Measurements from ENCODE around the gene SLC28A1. TPM values are rescaled to one million over a fixed set of nuclear protein-coding genes. Genes with fewer than 3 reads are reported as not detected.
A peak's percentile ranks its signal among the peaks of the same experiment; 100 is the strongest.

The SLC28A1 gene
- total RNA-seq, 2 donors from 2014 or later, result 0.80 TPM; not detected in 1

GRCh38 chr15:84915606-84915958, 31.1 kb downstream of the SLC28A1 start:
- Histone ChIP-seq H3K9me3 (no peaks in the 10 kb centered on the region), H3K4me1 (peaks cover 9% of the 10 kb centered on the region), H3K27ac (peak overlapping the region; percentile 6), H3K4me3 (no peak overlapping the region), H3K36me3 (no peaks in the 10 kb centered on the region), H3K27me3 (no peaks in the 10 kb centered on the region), H3K9ac (ENCODE audit: low read depth in 2 of 2, low read length in 2 of 2) (no peak overlapping the region)
- no peak for TF ChIP-seq CTCF (IDR thresholded peaks at IDR 0.05)
- DNase-seq, result no peak
- intact Hi-C loops (cut with DNase I), result no loop called here

- Histone ChIP-seq H3K27ac (no peak overlapping the region), H3K36me3 (no peaks in the 10 kb centered on the region)
Measured at GRCh38 chr15:84917452-84917851, 33.0 kb downstream of the SLC28A1 start.

DNA sequence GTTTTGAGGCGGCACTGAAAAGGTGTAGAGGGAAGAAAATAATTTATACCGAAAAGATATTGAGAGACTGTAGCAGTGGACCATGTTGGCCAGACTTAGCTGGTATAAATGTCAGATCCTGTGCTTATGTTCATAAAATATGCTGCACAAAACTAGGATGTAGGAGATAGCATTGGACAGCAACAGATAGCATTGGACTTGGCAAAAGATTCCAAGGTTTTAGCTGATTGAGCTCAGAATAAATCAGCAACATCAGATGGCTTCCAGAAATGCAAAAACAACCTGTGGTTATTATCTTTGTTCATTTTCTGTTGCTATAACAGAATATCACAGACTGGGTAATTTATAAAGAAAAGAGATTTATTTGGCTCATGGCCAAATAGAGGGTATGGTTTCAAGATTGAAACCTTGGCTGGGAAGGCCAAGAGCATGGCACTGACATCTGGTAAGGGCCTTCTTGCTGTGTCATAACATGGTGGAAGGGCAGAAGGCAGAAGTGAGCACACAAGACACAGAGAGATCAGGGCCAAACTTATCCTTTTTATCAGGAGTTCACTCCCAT, 34.7 kb downstream of the SLC28A1 start:
- no peak overlapping the region for H3K4me3 ChIP-seq
- intact Hi-C loops (cut with DNase I), result no loop called here
- H3K9ac ChIP-seq (ENCODE audit: low read depth in 2 of 2, low read length in 2 of 2), result no peak overlapping the region
- no peaks in the 10 kb centered on the region for H3K36me3 ChIP-seq
- no peaks in the 10 kb centered on the region for H3K9me3 ChIP-seq
- H3K27ac ChIP-seq, result no peak overlapping the region
- TF ChIP-seq CTCF (IDR thresholded peaks at IDR 0.05), result no peak
- DNase-seq, result no peak
- no peaks in the 10 kb centered on the region for H3K27me3 ChIP-seq
- no peaks in the 10 kb centered on the region for H3K4me1 ChIP-seq

More at GRCh38 chr15:84917452-84917851, 33.0 kb downstream of the SLC28A1 start:
- no peak for TF ChIP-seq CTCF (IDR thresholded peaks at IDR 0.05)
- H3K27me3 ChIP-seq, result no peaks in the 10 kb centered on the region
- H3K4me3 ChIP-seq, result no peak overlapping the region
- no peak overlapping the region for H3K9ac ChIP-seq (ENCODE audit: low read depth in 2 of 2, low read length in 2 of 2)
- no peaks in the 10 kb centered on the region for H3K4me1 ChIP-seq
- no peaks in the 10 kb centered on the region for H3K9me3 ChIP-seq
- no peak for DNase-seq
- intact Hi-C loops (cut with DNase I), result no loop called here

- H3K9me3 ChIP-seq, result no peaks in the 10 kb centered on the region
- no peaks in the 10 kb centered on the region for H3K36me3 ChIP-seq
- no peak for DNase-seq
- intact Hi-C loops (cut with DNase I), result no loop called here
- no peak overlapping the region for H3K27ac ChIP-seq
- H3K4me1 ChIP-seq, result no peaks in the 10 kb centered on the region
- no peak for TF ChIP-seq CTCF (IDR thresholded peaks at IDR 0.05)
- H3K4me3 ChIP-seq, result no peak overlapping the region
- H3K9ac ChIP-seq (ENCODE audit: low read depth in 2 of 2, low read length in 2 of 2), result no peak overlapping the region
- no peaks in the 10 kb centered on the region for H3K27me3 ChIP-seq
Measured at GRCh38 chr15:84921121-84921520, 36.7 kb downstream of the SLC28A1 start.

DNA sequence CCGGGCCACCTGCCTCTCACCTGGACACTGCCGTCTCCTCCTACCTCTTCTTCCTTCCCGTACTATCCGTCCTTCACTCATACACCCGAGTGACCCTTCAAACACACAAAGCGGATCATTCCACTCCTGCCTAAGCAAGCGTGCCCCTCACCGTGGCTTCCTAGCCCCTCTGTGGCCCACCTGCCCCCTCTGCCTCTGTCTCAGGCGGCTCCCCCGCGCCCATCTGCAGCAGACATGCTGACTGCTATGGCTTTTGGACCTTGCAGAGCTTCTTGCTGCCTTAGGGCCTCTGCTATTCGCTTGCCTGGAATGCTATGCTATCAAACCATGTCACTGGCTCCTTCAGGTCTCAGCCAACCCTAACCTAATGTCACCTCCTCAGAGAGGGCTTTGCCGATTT, 38.1 kb downstream of the SLC28A1 start:
- no peak for DNase-seq
- Histone ChIP-seq H3K4me1 (no peaks in the 10 kb centered on the region), H3K27me3 (no peaks in the 10 kb centered on the region), H3K4me3 (no peak overlapping the region), H3K9me3 (no peaks in the 10 kb centered on the region), H3K36me3 (no peaks in the 10 kb centered on the region), H3K9ac (ENCODE audit: low read depth in 2 of 2, low read length in 2 of 2) (no peak overlapping the region), H3K27ac (no peak overlapping the region)
- TF ChIP-seq CTCF (IDR thresholded peaks at IDR 0.05), result no peak
- intact Hi-C loops (cut with DNase I), result no loop called here

Measured in colonic mucosa (tissue), 4 donors.